Ovary (tissue), 9 donors: ENCODE results near the gene SAMD4A. TPM values are rescaled to one million over a fixed set of nuclear protein-coding genes. Genes with fewer than 3 reads are reported as not detected.

Experiments
- DNase-seq, 5 donors: peaks; one replicate each; pipeline ENCODE4 v3.0.0-alpha.2; 2019 to 2020
- H3K27ac ChIP-seq, 2 donors: fragments of 200-600 bp; one replicate each; pipeline versions ENCODE4 v1.5.1 to v1.8.0; 2019 to 2022
- H3K27me3 ChIP-seq: fragments of 200-600 bp; one replicate; pipeline ENCODE4 v1.8.0; 2022
- H3K36me3 ChIP-seq: fragments of 200-600 bp; sonication (generic); one replicate; pipeline ENCODE4 v1.5.1; 2019
- H3K4me1 ChIP-seq: one replicate; pipeline ENCODE4 v1.8.1; 2013; ENCODE audit warnings: mild to moderate bottlenecking, moderate library complexity; ENCODE audit not compliant: insufficient read depth
- H3K4me3 ChIP-seq: fragments of 200-600 bp; sonication (generic); one replicate; pipeline ENCODE4 v1.5.1; 2017
- H3K9me3 ChIP-seq, 2 donors: fragments of 200-600 bp in 1 of 2; sonication (generic) in 1 of 2; one replicate each; pipeline versions ENCODE4 v1.5.1 to v1.8.1; 2013 to 2019; ENCODE audit warnings: mild to moderate bottlenecking in 1 of 2, moderate library complexity in 1 of 2
- EP300 ChIP-seq: sonication (generic); formaldehyde crosslinking; IDR thresholded peaks from one replicate; pipeline ENCODE4 v1.6.1; 2017; ENCODE audit warnings: antibody characterized with exemption
- POLR2A ChIP-seq: fragments of 450-650 bp; IDR thresholded peaks from one replicate; pipeline ENCODE4 v1.6.1; 2017; ENCODE audit warnings: antibody characterized with exemption, mild to moderate bottlenecking, moderate library complexity
- WGBS, 3 donors: extraction: QIAGEN DNeasy Blood & Tissue Kit in 1 of 3; methylation state at CpG; one replicate each; pipeline versions ENCODE4 v1.1.5 to v1.1.7; 2013 to 2017; 5-methylcytosine and 5-hydroxymethylcytosine counted together
- intact Hi-C, 4 donors: fragments of 100-400 bp; cut with DNase I; formaldehyde crosslinking; loops; one replicate each; pipeline versions ENCODE4 v1.11.0 to v1.15.1; 2022 to 2023
- polyA plus RNA-seq, 2 donors: library from polyadenylated mRNA; stranded (reverse); fragments of 200-250 nt in 1 of 2; fragments of 350-450 nt in 1 of 2; fragmentation: Illumina TruSeq in 1 of 2; extraction: RNeasy Lipid Tissue Mini Kit (QIAGEN cat#74804) in 1 of 2; gene quantifications; one replicate each; pipeline ENCODE4 v1.2.3, GENCODE V29; 2013 to 2014
- total RNA-seq, 7 donors: library from RNA; depleted of rRNA in 2 of 7; stranded (reverse); fragments of >200 nt in 2 of 7; fragmentation: NEBNext Ultra II Directional in 3 of 7; extraction: Animal tissue kit (Norgen Biotek cat#: 25700) in 3 of 7; gene quantifications; one replicate each; pipeline versions ENCODE4 v1.1.0 to v1.2.4, GENCODE V29; 2016 to 2023
- TF ChIP-seq, protein P1 (sequence below), 3 donors: fragments of 450-650 bp in 2 of 3; fragments of 200-600 bp in 1 of 3; IDR thresholded peaks; one replicate each; pipeline versions ENCODE4 v1.5.1 to v1.8.0; 2016 to 2022; ENCODE audit warnings: antibody characterized with exemption in 3 of 3, mild to moderate bottlenecking in 1 of 3
- donor health status: DM: no; HTN: no; CAD: no; lungs with moderate emphysema.
- donor health status: DM: no; HTN: no; CAD: no.
- donor health status: Bipolar disorder and iron deficiency.
- donor health status: DM: yes; HTN: yes; CAD: no.
- donor health status: DM: no; HTN: no; CAD: no.
- donor health status: DM: yes; HTN: yes; CAD: no.

Gene SAMD4A
- total and polyA plus RNA-seq, 9 donors: 2.3 to 22.4 (median 7.3) TPM

- intact Hi-C loops: no loop called here
- H3K4me1 ChIP-seq: no peaks in the 10 kb centered on the region
- H3K9me3 ChIP-seq: no peaks in the 10 kb centered on the region
- WGBS, 3 donors: 79 to 81% (median 80%) methylated on average over 6 of the region's 6 CpGs
- DNase-seq: no peak
- H3K27ac ChIP-seq: no peak overlapping the region
- H3K36me3 ChIP-seq: no peaks in the 10 kb centered on the region
- no peak overlapping the region for H3K4me3 ChIP-seq
- H3K27me3 ChIP-seq: no peaks in the 10 kb centered on the region
- TF ChIP-seq EP300 (no peak), POLR2A (no peak)
- TF ChIP-seq, protein P1, sequence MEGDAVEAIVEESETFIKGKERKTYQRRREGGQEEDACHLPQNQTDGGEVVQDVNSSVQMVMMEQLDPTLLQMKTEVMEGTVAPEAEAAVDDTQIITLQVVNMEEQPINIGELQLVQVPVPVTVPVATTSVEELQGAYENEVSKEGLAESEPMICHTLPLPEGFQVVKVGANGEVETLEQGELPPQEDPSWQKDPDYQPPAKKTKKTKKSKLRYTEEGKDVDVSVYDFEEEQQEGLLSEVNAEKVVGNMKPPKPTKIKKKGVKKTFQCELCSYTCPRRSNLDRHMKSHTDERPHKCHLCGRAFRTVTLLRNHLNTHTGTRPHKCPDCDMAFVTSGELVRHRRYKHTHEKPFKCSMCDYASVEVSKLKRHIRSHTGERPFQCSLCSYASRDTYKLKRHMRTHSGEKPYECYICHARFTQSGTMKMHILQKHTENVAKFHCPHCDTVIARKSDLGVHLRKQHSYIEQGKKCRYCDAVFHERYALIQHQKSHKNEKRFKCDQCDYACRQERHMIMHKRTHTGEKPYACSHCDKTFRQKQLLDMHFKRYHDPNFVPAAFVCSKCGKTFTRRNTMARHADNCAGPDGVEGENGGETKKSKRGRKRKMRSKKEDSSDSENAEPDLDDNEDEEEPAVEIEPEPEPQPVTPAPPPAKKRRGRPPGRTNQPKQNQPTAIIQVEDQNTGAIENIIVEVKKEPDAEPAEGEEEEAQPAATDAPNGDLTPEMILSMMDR (IDR thresholded peaks at IDR 0.05): no peak
Observed at GRCh38 chr14:54659365-54659764, 92.4 kb downstream of the SAMD4A start.

- Histone ChIP-seq H3K4me3 (no peak overlapping the region), H3K27me3 (no peaks in the 10 kb centered on the region), H3K4me1 (no peaks in the 10 kb centered on the region), H3K9me3 (no peaks in the 10 kb centered on the region), H3K27ac (no peak overlapping the region), H3K36me3 (no peaks in the 10 kb centered on the region)
- intact Hi-C loops: no loop called here
- no peak for DNase-seq
- TF ChIP-seq POLR2A (no peak), EP300 (no peak)
- TF ChIP-seq, protein P1 (IDR thresholded peaks at IDR 0.05): no peak
- WGBS, 3 donors: 75 to 82% (median 77%) methylated on average over 4 of the region's 4 CpGs
Observed at GRCh38 chr14:54660604-54661111, 93.7 kb downstream of the SAMD4A start.

DNA sequence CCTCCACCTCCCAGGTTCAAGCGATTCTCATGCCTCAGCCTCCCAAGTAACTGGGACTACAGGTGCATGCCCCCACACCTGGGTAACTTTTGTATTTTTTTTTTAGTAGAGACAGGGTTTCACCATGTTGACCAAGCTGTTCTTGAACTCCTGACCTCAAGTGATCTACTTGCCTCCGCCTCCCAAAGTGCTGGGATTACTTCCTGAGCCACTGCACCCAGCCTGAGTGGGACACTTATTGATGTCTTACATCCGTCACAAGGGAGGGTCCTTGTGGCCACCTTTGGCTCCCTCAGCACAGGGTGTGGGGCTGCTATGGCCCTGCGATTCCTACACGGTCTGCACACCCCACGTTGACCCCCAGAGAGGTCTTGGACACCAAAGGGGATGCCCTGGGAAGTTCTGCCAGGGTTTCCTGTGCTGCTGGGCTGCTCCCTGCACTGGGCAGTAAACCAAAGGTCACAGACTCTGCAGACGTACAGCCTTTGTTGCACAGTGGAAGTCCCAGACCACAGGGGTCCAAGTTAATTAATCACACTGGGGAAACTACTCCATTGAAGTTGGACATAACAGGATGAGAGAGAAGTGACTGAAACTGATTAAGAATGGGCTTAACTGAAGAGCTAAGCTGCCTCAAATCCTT, 95.7 kb downstream of the SAMD4A start:
- no peaks in the 10 kb centered on the region for H3K27me3 ChIP-seq
- H3K9me3 ChIP-seq: no peaks in the 10 kb centered on the region
- H3K4me1 ChIP-seq: no peaks in the 10 kb centered on the region
- no peak overlapping the region for H3K4me3 ChIP-seq
- intact Hi-C loops: no loop called here
- H3K27ac ChIP-seq: no peak overlapping the region
- no peak for DNase-seq
- TF ChIP-seq, protein P1 (IDR thresholded peaks at IDR 0.05): no peak
- TF ChIP-seq EP300: no peak
- no peak for TF ChIP-seq POLR2A
- 67 to 83% (median 71%) methylated on average over 7 of the region's 7 CpGs for WGBS, 3 donors
- no peaks in the 10 kb centered on the region for H3K36me3 ChIP-seq

GRCh38 chr14:54664961-54665360, 98.0 kb downstream of the SAMD4A start:
- Histone ChIP-seq H3K27me3 (no peaks in the 10 kb centered on the region), H3K4me3 (no peak overlapping the region), H3K36me3 (no peaks in the 10 kb centered on the region), H3K4me1 (no peaks in the 10 kb centered on the region), H3K9me3 (no peaks in the 10 kb centered on the region), H3K27ac (no peak overlapping the region)
- intact Hi-C loops: no loop called here
- no peak for TF ChIP-seq EP300
- TF ChIP-seq, protein P1 (IDR thresholded peaks at IDR 0.05): no peak
- no peak for TF ChIP-seq POLR2A
- DNase-seq: no peak
- 64 to 69% (median 67%) methylated on average over 2 of the region's 2 CpGs for WGBS, 3 donors
